Smooth muscle cell (in vitro differentiated cells): ENCODE results near the gene PGA4. TPM values are rescaled to one million over a fixed set of nuclear protein-coding genes. Genes with fewer than 3 reads are reported as not detected.

Experiments
- DNase-seq: peaks from one replicate; lab custom pipeline; 2025; ENCODE audit not compliant: unreplicated experiment; lab: John Stamatoyannopoulos, UW
- H2AFZ ChIP-seq: fragments of 200-600 bp; sonication (generic); 2 replicates; pipeline ENCODE4 v1.6.0; 2016; ENCODE audit warnings: antibody characterized with exemption, low read depth, mild to moderate bottlenecking
- H3F3A ChIP-seq: fragments of 200-600 bp; sonication (generic); 2 replicates; pipeline ENCODE4 v1.6.0; 2017; ENCODE audit warnings: antibody characterized with exemption, low read depth
- H3K27ac ChIP-seq: fragments of 200-600 bp; sonication (generic); 2 replicates; pipeline ENCODE4 v1.5.1; 2016; ENCODE audit warnings: low read depth, mild to moderate bottlenecking
- H3K27me3 ChIP-seq: fragments of 200-600 bp; sonication (generic); 2 replicates; pipeline ENCODE4 v1.6.1; 2016; ENCODE audit warnings: low read depth, mild to moderate bottlenecking
- H3K36me3 ChIP-seq: fragments of 200-600 bp; sonication (generic); 2 replicates; pipeline ENCODE4 v1.5.1; 2016; ENCODE audit warnings: low read depth
- H3K4me1 ChIP-seq: fragments of 200-600 bp; sonication (generic); 2 replicates; pipeline ENCODE4 v1.5.1; 2016; ENCODE audit warnings: low read depth
- H3K4me2 ChIP-seq: fragments of 200-600 bp; sonication (generic); 2 replicates; pipeline ENCODE4 v1.6.0; 2016; ENCODE audit warnings: mild to moderate bottlenecking
- H3K4me3 ChIP-seq: fragments of 200-600 bp; sonication (generic); 2 replicates; pipeline ENCODE4 v1.5.1; 2016; ENCODE audit warnings: mild to moderate bottlenecking
- H3K79me2 ChIP-seq: fragments of 200-600 bp; sonication (generic); 2 replicates; pipeline ENCODE4 v1.6.0; 2016; ENCODE audit warnings: low read depth, mild to moderate bottlenecking
- H3K9ac ChIP-seq: fragments of 200-600 bp; sonication (generic); 2 replicates; pipeline ENCODE4 v1.6.0; 2016; ENCODE audit warnings: low read depth
- H3K9me3 ChIP-seq: fragments of 200-600 bp; sonication (generic); replicated peaks from 2 replicates; pipeline ENCODE4 v1.5.1; 2016; ENCODE audit warnings: low read depth
- H4K20me1 ChIP-seq: fragments of 200-600 bp; sonication (generic); 2 replicates; pipeline ENCODE4 v1.6.0; 2016; ENCODE audit warnings: low read depth
- CTCF ChIP-seq: fragments of 200-600 bp; sonication (generic); IDR thresholded peaks from 2 replicates; pipeline ENCODE4 v1.5.1; 2017; ENCODE audit warnings: borderline replicate concordance, mild to moderate bottlenecking, antibody characterized with exemption; ENCODE audit not compliant: insufficient read depth, poor library complexity, severe bottlenecking
- WGBS: methylation state at CpG from one replicate; pipeline ENCODE4 v1.1.7; 2016; ENCODE audit warnings: low lambda C conversion rate; 5-methylcytosine and 5-hydroxymethylcytosine counted together
- polyA plus RNA-seq: library from polyadenylated mRNA; unstranded; fragments of >200 nt; fragmentation: Nextera tagmentation; extraction: Ambion mirVana; gene quantifications from 2 replicates; pipeline ENCODE4 v1.2.1, GENCODE V29; 2016
- total RNA-seq: library from RNA; depleted of rRNA; stranded (reverse); fragments of >200 nt; gene quantifications from 2 replicates; pipeline ENCODE4 v1.2.3, GENCODE V29; 2014

The PGA4 gene
- total and polyA plus RNA-seq, 2 experiments from 2014 or later: not detected

- peak; percentile 7 for DNase-seq
- peak; percentile 74 for TF ChIP-seq CTCF
- Histone ChIP-seq H3K4me1 (no peaks in the 10 kb centered on the region), H4K20me1 (no peaks in the 10 kb centered on the region), H2AFZ (no peak overlapping the region), H3K4me3 (no peak overlapping the region), H3F3A (no peaks in the 10 kb centered on the region), H3K79me2 (no peaks in the 10 kb centered on the region), H3K9ac (no peak overlapping the region), H3K27ac (no peak overlapping the region), H3K4me2 (no peak overlapping the region), H3K27me3 (no peaks in the 10 kb centered on the region), H3K36me3 (no peaks in the 10 kb centered on the region), H3K9me3 (no peaks in the 10 kb centered on the region)
- WGBS: 56% methylated on average over 12 of the region's 12 CpGs
Measured at GRCh38 chr11:61254403-61255025, 32.4 kb downstream of the PGA4 start.

GRCh38 chr11:61256710-61257482, 34.7 kb downstream of the PGA4 start:
- H3K4me2 ChIP-seq: no peak overlapping the region
- no peaks in the 10 kb centered on the region for H3K79me2 ChIP-seq
- TF ChIP-seq CTCF: no peak
- H3K4me1 ChIP-seq: no peaks in the 10 kb centered on the region
- H3K27ac ChIP-seq: no peak overlapping the region
- no peaks in the 10 kb centered on the region for H3K36me3 ChIP-seq
- 91% methylated on average over 18 of the region's 18 CpGs for WGBS
- H3F3A ChIP-seq: no peaks in the 10 kb centered on the region
- no peaks in the 10 kb centered on the region for H3K27me3 ChIP-seq
- no peak overlapping the region for H2AFZ ChIP-seq
- no peak for DNase-seq
- H3K4me3 ChIP-seq: no peak overlapping the region
- H3K9me3 ChIP-seq: no peaks in the 10 kb centered on the region
- no peak overlapping the region for H3K9ac ChIP-seq
- H4K20me1 ChIP-seq: no peaks in the 10 kb centered on the region

- H3K4me2 ChIP-seq: no peak overlapping the region
- H2AFZ ChIP-seq: no peak overlapping the region
- H3K4me1 ChIP-seq: no peaks in the 10 kb centered on the region
- no peak overlapping the region for H3K27ac ChIP-seq
- H3K27me3 ChIP-seq: no peaks in the 10 kb centered on the region
- TF ChIP-seq CTCF: no peak
- DNase-seq: no peak
- H3K79me2 ChIP-seq: no peaks in the 10 kb centered on the region
- no peaks in the 10 kb centered on the region for H3K9me3 ChIP-seq
- no peak overlapping the region for H3K9ac ChIP-seq
- 92% methylated on average over 8 of the region's 9 CpGs for WGBS
- H3K4me3 ChIP-seq: no peak overlapping the region
- H3K36me3 ChIP-seq: no peaks in the 10 kb centered on the region
- no peaks in the 10 kb centered on the region for H4K20me1 ChIP-seq
- H3F3A ChIP-seq: no peaks in the 10 kb centered on the region
Measured at GRCh38 chr11:61258546-61258945, 36.4 kb downstream of the PGA4 start.
